Esophagus (tissue), 2 donors: ENCODE data around the gene AOC2. TPM values are rescaled to one million over a fixed set of nuclear protein-coding genes. Genes with fewer than 3 reads are reported as not detected.
"Not testable (repeated sequence)": the region's sequence is repeated elsewhere in the genome, so short reads cannot be mapped to it uniquely, and the experiment has no call there.

ENCODE experiments used
- H3K27ac ChIP-seq, 2 donors: one replicate each; pipeline ENCODE4 v1.5.1; 2013; ENCODE audit warnings: low read depth in 2 of 2, mild to moderate bottlenecking in 2 of 2, inconsistent platforms in 1 of 2, low read length in 1 of 2, moderate library complexity in 1 of 2
- H3K27me3 ChIP-seq, 2 donors: one replicate each; pipeline ENCODE4 v1.6.1; 2013; ENCODE audit warnings: low read length in 2 of 2, control low read depth in 1 of 2, mild to moderate bottlenecking in 1 of 2; ENCODE audit not compliant: insufficient read depth in 2 of 2, control insufficient read depth in 1 of 2
- H3K36me3 ChIP-seq, 2 donors: one replicate each; pipeline ENCODE4 v1.6.1; 2013; ENCODE audit warnings: low read length in 1 of 2; ENCODE audit not compliant: control insufficient read depth in 2 of 2, insufficient read depth in 2 of 2
- H3K4me1 ChIP-seq, 2 donors: one replicate each; pipeline ENCODE4 v1.6.1; 2013; ENCODE audit warnings: low read length in 1 of 2; ENCODE audit not compliant: control insufficient read depth in 2 of 2, insufficient read depth in 2 of 2
- H3K4me3 ChIP-seq, 2 donors: one replicate each; pipeline ENCODE4 v1.5.1; 2013; ENCODE audit warnings: low read length in 2 of 2, mild to moderate bottlenecking in 2 of 2, low read depth in 1 of 2, moderate library complexity in 1 of 2
- H3K9me3 ChIP-seq, 2 donors: one replicate each; pipeline ENCODE4 v1.6.1; 2013; ENCODE audit warnings: mild to moderate bottlenecking in 2 of 2, low read depth in 1 of 2, low read length in 1 of 2, moderate library complexity in 1 of 2; ENCODE audit not compliant: control insufficient read depth in 2 of 2, insufficient read depth in 1 of 2
- WGBS, 2 donors: extraction: QIAGEN DNeasy Blood & Tissue Kit; methylation state at CpG; one replicate each; pipeline ENCODE4 v1.1.7; 2013; 5-methylcytosine and 5-hydroxymethylcytosine counted together
- polyA plus RNA-seq, 2 donors: library from polyadenylated mRNA; stranded (reverse); fragments of 200-250 nt; gene quantifications; one replicate each; pipeline ENCODE4 v1.2.3, GENCODE V29; 2013
- donor health status: healthy with polysubstance abuse.
- donor health status: Bipolar disorder and iron deficiency.

Gene AOC2
- polyA plus RNA-seq, 2 donors, result 0.24 to 0.86 TPM

GRCh38 chr17:42865638-42866094 lies 21.3 kb downstream of the AOC2 start:
- Histone ChIP-seq H3K36me3 (no peaks in the 10 kb centered on the region), H3K27ac (no peak overlapping the region), H3K4me3 (no peak overlapping the region), H3K4me1 (no peaks in the 10 kb centered on the region), H3K27me3 (no peaks in the 10 kb centered on the region), H3K9me3 (no peaks in the 10 kb centered on the region)
- WGBS, 2 donors, result 62 to 76% methylated on average over 7 of the region's 7 CpGs

- H3K27me3 ChIP-seq, result no peaks in the 10 kb centered on the region
- WGBS, 2 donors, result 82% methylated on average over 4 of the region's 4 CpGs
- no peak overlapping the region for H3K4me3 ChIP-seq
- H3K27ac ChIP-seq, result no peak overlapping the region
- H3K4me1 ChIP-seq, result no peaks in the 10 kb centered on the region
- H3K9me3 ChIP-seq, result no peaks in the 10 kb centered on the region
- H3K36me3 ChIP-seq, result no peaks in the 10 kb centered on the region
Observed at GRCh38 chr17:42866216-42866615, 21.8 kb downstream of the AOC2 start.

- H3K27me3 ChIP-seq, result no peaks in the 10 kb centered on the region
- no peaks in the 10 kb centered on the region for H3K9me3 ChIP-seq
- no peak overlapping the region for H3K4me3 ChIP-seq
- WGBS, 2 donors, result 48 to 59% methylated on average over 10 to 12 of the region's 12 CpGs
- H3K4me1 ChIP-seq, result no peaks in the 10 kb centered on the region
- no peaks in the 10 kb centered on the region for H3K36me3 ChIP-seq
- H3K27ac ChIP-seq, result no peak overlapping the region
Observed at GRCh38 chr17:42866631-42867575, 22.5 kb downstream of the AOC2 start.

- H3K4me1 ChIP-seq, H3K9me3 ChIP-seq, H3K27ac ChIP-seq, H3K4me3 ChIP-seq, H3K36me3 ChIP-seq, H3K27me3 ChIP-seq: not testable (repeated sequence)
- WGBS, 2 donors, result 93 to 94% methylated on average over 16 to 21 of the region's 21 CpGs
Observed at GRCh38 chr17:42867694-42868261, 23.4 kb downstream of the AOC2 start.

GRCh38 chr17:42868338-42868737 lies 24.0 kb downstream of the AOC2 start:
- WGBS, 2 donors, result 93 to 94% methylated on average over 12 of the region's 12 CpGs
- H3K27ac ChIP-seq, result no peak overlapping the region

GRCh38 chr17:42871647-42872046 lies 27.3 kb downstream of the AOC2 start:
- Histone ChIP-seq H3K9me3 (no peaks in the 10 kb centered on the region), H3K27ac (no peak overlapping the region)
- WGBS, 2 donors, result 91 to 94% methylated on average over 4 of the region's 4 CpGs

More at GRCh38 chr17:42868338-42868737, 24.0 kb downstream of the AOC2 start:
- H3K36me3 ChIP-seq, result no peaks in the 10 kb centered on the region
- no peaks in the 10 kb centered on the region for H3K4me1 ChIP-seq
- H3K27me3 ChIP-seq, result peaks cover 0 to 4% of the 10 kb centered on the region in 2 donors
- H3K9me3 ChIP-seq, result no peaks in the 10 kb centered on the region
- no peak overlapping the region for H3K4me3 ChIP-seq

GRCh38 chr17:42872251-42872965 lies 28.0 kb downstream of the AOC2 start:
- Histone ChIP-seq H3K36me3 (no peaks in the 10 kb centered on the region), H3K27me3 (peaks cover 0 to 4% of the 10 kb centered on the region in 2 donors)
- WGBS, 2 donors, result 86 to 90% methylated on average over 13 of the region's 13 CpGs

More at GRCh38 chr17:42871647-42872046, 27.3 kb downstream of the AOC2 start:
- Histone ChIP-seq H3K4me1 (no peaks in the 10 kb centered on the region), H3K4me3 (no peak overlapping the region), H3K27me3 (peaks cover 0 to 4% of the 10 kb centered on the region in 2 donors), H3K36me3 (no peaks in the 10 kb centered on the region)

GRCh38 chr17:42873315-42873714 lies 28.9 kb downstream of the AOC2 start:
- 82 to 86% methylated on average over 6 of the region's 6 CpGs for WGBS, 2 donors

More at GRCh38 chr17:42872251-42872965, 28.0 kb downstream of the AOC2 start:
- no peak overlapping the region for H3K4me3 ChIP-seq
- no peaks in the 10 kb centered on the region for H3K9me3 ChIP-seq
- H3K4me1 ChIP-seq, result no peaks in the 10 kb centered on the region
- H3K27ac ChIP-seq, result no peak overlapping the region

GRCh38 chr17:42873932-42874695 lies 29.7 kb downstream of the AOC2 start:
- not testable (repeated sequence) for H3K27me3 ChIP-seq, H3K27ac ChIP-seq, H3K4me1 ChIP-seq, H3K4me3 ChIP-seq, H3K36me3 ChIP-seq, H3K9me3 ChIP-seq
- 75 to 85% methylated on average over 5 to 9 of the region's 12 CpGs for WGBS, 2 donors

More at GRCh38 chr17:42873315-42873714, 28.9 kb downstream of the AOC2 start:
- Histone ChIP-seq H3K36me3 (no peaks in the 10 kb centered on the region), H3K4me3 (no peak overlapping the region), H3K9me3 (no peaks in the 10 kb centered on the region), H3K4me1 (no peaks in the 10 kb centered on the region), H3K27me3 (peaks cover 0 to 4% of the 10 kb centered on the region in 2 donors), H3K27ac (no peak overlapping the region)
